ENCODE data around the gene EHMT1. TPM values are rescaled to one million over a fixed set of nuclear protein-coding genes. Genes with fewer than 3 reads are reported as not detected.
A peak's percentile ranks its signal among the peaks of the same experiment; 100 is the strongest.

EHMT1 gene
- total RNA-seq, 2 donors from 2014 or later: 137 to 139 TPM

DNA sequence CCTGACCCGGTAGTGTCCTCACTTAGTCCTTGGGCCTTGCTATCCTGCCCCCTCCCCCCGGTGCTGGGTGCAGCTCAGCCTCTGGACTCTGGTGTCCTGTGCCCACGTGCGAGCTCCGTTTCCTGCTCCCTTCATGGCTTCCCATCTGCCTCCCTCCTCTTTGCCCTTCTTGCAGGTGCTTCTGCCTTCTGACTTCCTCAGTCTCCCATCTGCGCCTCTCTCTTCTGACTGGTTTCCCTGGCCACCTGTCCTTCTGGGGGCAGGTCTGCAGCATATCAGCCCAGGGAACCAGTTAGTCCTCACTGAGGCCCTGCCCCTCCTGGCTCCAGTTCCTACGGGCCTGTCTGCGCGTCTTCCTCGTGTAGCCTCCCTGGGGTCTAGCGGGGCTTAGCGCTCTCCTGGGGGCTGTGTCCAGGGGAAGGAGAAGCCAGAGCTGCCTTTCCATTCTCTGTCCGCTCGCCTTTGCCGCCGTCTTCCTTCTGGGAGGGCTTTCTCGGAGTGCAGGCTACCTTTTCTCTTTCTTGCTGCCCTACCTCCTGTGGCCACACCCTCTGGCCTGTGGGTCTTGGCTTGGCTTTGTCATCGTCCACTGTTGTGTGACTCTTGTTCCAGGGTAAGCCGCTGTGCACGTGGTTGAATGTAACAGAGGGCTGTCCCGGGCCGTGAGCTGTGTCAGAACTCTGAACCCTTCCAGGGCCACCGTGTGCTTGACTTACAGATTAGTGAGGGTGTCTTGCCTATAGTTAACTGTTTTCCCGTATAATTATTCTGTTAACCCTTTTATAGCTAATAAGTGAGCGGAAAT is 51.8 kb downstream of the EHMT1 start:
- DNase-seq: peak; percentile 71
- Mint-ChIP-seq H3K4me3 (no peak overlapping the region), H3K36me3 (ENCODE audit: low read depth) (peaks cover 23% of the 10 kb centered on the region), H3K9me3 (no peaks in the 10 kb centered on the region), H3K4me1 (peaks cover 68% of the 10 kb centered on the region), H3K27ac (peak overlapping the region; percentile 48), H3K27me3 (ENCODE audit: insufficient read depth) (no peaks in the 10 kb centered on the region)
- Histone ChIP-seq H3K4me3 (ENCODE audit: low read length) (no peak overlapping the region), H3K27ac (ENCODE audit: low read depth, low read length) (peak overlapping the region; percentile 58), H3K36me3 (ENCODE audit: control insufficient read depth, insufficient read depth, low read length) (peaks cover 4% of the 10 kb centered on the region), H3K9me3 (ENCODE audit: control insufficient read depth, low read length) (no peaks in the 10 kb centered on the region), H3K27me3 (ENCODE audit: control insufficient read depth, insufficient read depth, low read length, poor library complexity, severe bottlenecking) (no peaks in the 10 kb centered on the region), H3K4me1 (ENCODE audit: control insufficient read depth, insufficient read depth, low read length) (peaks cover 37% of the 10 kb centered on the region), H3K9ac (ENCODE audit: extremely low read depth, low read length, poor library complexity, severe bottlenecking) (no peak overlapping the region)
- TF ChIP-seq, protein P1, sequence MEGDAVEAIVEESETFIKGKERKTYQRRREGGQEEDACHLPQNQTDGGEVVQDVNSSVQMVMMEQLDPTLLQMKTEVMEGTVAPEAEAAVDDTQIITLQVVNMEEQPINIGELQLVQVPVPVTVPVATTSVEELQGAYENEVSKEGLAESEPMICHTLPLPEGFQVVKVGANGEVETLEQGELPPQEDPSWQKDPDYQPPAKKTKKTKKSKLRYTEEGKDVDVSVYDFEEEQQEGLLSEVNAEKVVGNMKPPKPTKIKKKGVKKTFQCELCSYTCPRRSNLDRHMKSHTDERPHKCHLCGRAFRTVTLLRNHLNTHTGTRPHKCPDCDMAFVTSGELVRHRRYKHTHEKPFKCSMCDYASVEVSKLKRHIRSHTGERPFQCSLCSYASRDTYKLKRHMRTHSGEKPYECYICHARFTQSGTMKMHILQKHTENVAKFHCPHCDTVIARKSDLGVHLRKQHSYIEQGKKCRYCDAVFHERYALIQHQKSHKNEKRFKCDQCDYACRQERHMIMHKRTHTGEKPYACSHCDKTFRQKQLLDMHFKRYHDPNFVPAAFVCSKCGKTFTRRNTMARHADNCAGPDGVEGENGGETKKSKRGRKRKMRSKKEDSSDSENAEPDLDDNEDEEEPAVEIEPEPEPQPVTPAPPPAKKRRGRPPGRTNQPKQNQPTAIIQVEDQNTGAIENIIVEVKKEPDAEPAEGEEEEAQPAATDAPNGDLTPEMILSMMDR (conservative IDR thresholded peaks at IDR 0.05): no peak
- 75 to 77% methylated on average over 12 to 25 of the region's 25 CpGs for WGBS, 2 experiments (ENCODE audit: insufficient coverage in 1 of 2, insufficient read length in 1 of 2)

DNA sequence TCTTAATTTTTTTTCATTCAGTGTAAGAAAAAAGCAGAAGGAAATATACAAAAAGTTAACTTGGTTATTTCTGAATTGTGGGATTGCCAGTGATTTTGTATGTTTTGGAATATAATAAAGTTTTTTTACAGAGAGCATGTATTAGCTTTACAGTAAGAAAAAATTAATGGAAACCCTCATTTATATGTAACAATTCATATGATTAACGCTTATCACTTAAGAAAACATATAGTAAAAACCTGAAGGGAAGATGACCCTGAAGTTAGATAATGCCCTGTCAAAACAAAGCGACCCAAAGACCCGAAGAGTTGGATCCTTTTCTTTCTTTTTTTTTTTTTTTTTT is 52.4 kb downstream of the EHMT1 start:
- H3K36me3 ChIP-seq (ENCODE audit: control insufficient read depth, insufficient read depth, low read length): peaks cover 4% of the 10 kb centered on the region
- H3K27me3 Mint-ChIP-seq (ENCODE audit: insufficient read depth): no peaks in the 10 kb centered on the region
- H3K27me3 ChIP-seq (ENCODE audit: control insufficient read depth, insufficient read depth, low read length, poor library complexity, severe bottlenecking): no peaks in the 10 kb centered on the region
- peaks cover 63% of the 10 kb centered on the region for H3K4me1 Mint-ChIP-seq
- H3K27ac Mint-ChIP-seq: peak overlapping the region; percentile 48
- WGBS, 2 experiments (ENCODE audit: insufficient coverage in 1 of 2, insufficient read length in 1 of 2): 93 to 100% methylated on average over 1 to 3 of the region's 3 CpGs
- peaks cover 23% of the 10 kb centered on the region for H3K36me3 Mint-ChIP-seq (ENCODE audit: low read depth)
- H3K9me3 ChIP-seq (ENCODE audit: control insufficient read depth, low read length): no peaks in the 10 kb centered on the region
- no peak overlapping the region for H3K9ac ChIP-seq (ENCODE audit: extremely low read depth, low read length, poor library complexity, severe bottlenecking)
- no peak overlapping the region for H3K4me3 ChIP-seq (ENCODE audit: low read length)
- H3K27ac ChIP-seq (ENCODE audit: low read depth, low read length): no peak overlapping the region
- TF ChIP-seq, protein P1 (conservative IDR thresholded peaks at IDR 0.05): no peak
- no peaks in the 10 kb centered on the region for H3K9me3 Mint-ChIP-seq
- no peak for DNase-seq
- H3K4me1 ChIP-seq (ENCODE audit: control insufficient read depth, insufficient read depth, low read length): peaks cover 31% of the 10 kb centered on the region
- no peak overlapping the region for H3K4me3 Mint-ChIP-seq

DNA sequence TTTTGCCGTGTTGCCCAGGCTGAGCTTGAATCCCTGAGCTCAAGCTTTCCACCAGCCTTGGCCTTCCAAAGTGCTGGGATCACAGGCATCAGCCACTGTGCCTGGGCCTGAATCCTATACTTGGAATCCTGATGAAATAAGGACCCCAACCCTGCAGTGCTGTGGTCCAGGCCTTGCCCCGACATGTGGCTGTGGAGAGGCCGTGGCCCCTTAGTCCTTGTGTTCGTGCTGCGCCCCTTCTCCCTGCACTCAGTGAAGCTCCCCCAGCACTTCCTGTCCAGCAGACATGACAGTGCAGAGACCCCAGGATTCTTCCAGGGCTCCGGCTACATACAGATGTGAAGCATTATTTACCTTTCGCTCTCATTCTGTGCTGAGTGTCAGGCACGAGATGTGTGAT is 52.9 kb downstream of the EHMT1 start:
- no peaks in the 10 kb centered on the region for H3K27me3 ChIP-seq (ENCODE audit: control insufficient read depth, insufficient read depth, low read length, poor library complexity, severe bottlenecking)
- Mint-ChIP-seq H3K36me3 (ENCODE audit: low read depth) (peaks cover 25% of the 10 kb centered on the region), H3K27me3 (ENCODE audit: insufficient read depth) (no peaks in the 10 kb centered on the region), H3K27ac (peak overlapping the region; percentile 66), H3K9me3 (no peaks in the 10 kb centered on the region), H3K4me3 (no peak overlapping the region), H3K4me1 (peaks cover 57% of the 10 kb centered on the region)
- no peak overlapping the region for H3K4me3 ChIP-seq (ENCODE audit: low read length)
- no peak for DNase-seq
- no peak overlapping the region for H3K27ac ChIP-seq (ENCODE audit: low read depth, low read length)
- TF ChIP-seq, protein P1 (conservative IDR thresholded peaks at IDR 0.05): no peak
- 94 to 98% methylated on average over 8 of the region's 8 CpGs for WGBS, 2 experiments (ENCODE audit: insufficient coverage in 1 of 2, insufficient read length in 1 of 2)
- no peaks in the 10 kb centered on the region for H3K9me3 ChIP-seq (ENCODE audit: control insufficient read depth, low read length)
- H3K4me1 ChIP-seq (ENCODE audit: control insufficient read depth, insufficient read depth, low read length): peaks cover 26% of the 10 kb centered on the region
- H3K9ac ChIP-seq (ENCODE audit: extremely low read depth, low read length, poor library complexity, severe bottlenecking): no peak overlapping the region
- H3K36me3 ChIP-seq (ENCODE audit: control insufficient read depth, insufficient read depth, low read length): peaks cover 7% of the 10 kb centered on the region
